ENCODE results near the gene ZC3H12D.

- TF ChIP-seq CTCF (IDR thresholded peaks at IDR 0.05), result no peak
- TF ChIP-seq POLR2AphosphoS5 (IDR thresholded peaks at IDR 0.05), result no peak
Measured at GRCh38 chr6:149501201-149501600, 16.4 kb upstream of the ZC3H12D start.

Data from sigmoid colon (tissue), 4 donors.